Skin of body (tissue), 2 donors: ENCODE measurements around the gene PCSK4. TPM values are rescaled to one million over a fixed set of nuclear protein-coding genes. Genes with fewer than 3 reads are reported as not detected.
"Not testable (repeated sequence)": the region's sequence is repeated elsewhere in the genome, so short reads cannot be mapped to it uniquely, and the experiment has no call there.

Experiments used
- DNase-seq: peaks from one replicate; lab custom pipeline; 2025; lab: John Stamatoyannopoulos, UW
- total RNA-seq: library from RNA; depleted of rRNA; stranded (reverse); fragments of >200 nt; gene quantifications from one replicate; pipeline ENCODE4 v1.2.3, GENCODE V29; 2014

Gene PCSK4
- total RNA-seq: 0.59 TPM

DNA sequence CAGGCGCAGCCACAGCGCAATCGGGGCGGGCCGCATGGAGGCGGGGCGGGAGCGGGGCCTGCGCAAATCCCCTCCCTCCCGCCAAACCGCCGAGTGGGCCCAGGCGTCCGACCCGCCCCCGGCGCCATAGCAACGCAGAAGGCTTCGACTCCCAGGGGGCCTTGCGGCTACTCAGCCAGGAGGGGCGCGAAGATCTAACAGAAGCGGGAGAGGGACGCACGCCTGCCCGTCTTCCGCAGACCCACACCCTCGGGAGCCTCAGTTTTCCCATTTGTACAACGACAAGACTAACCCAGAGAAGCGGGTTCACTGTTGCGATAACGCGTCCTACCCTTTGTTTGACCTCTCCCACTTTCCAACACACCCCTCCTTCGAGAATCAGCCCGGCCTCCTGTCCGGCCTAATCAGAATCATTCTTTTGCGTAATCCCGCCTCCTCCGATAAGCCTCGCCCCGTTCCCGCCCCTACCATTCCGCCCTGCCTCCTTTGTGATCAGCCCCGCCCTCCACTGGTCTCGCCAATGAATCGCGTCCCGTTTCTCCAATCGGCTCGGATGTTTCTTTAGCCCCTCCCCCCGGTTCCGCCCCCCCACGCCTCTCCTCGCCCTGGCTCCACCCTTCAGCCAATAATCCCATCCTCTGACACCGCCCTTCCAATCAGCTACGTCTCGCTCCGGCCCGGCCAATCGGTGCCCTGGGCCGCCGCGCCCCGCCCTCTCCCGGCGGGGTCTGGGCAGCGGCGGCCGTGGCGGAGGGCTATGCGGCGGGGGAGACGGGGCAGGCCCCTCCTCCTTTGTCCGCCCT is at the start of gene PCSK4:
Gene PCSK4 (minus strand): TSS at position 40 of the 803 bp plus-strand sequence. CDS start 4 bp downstream, at position 36.
- DNase-seq: peak; percentile 100

DNA sequence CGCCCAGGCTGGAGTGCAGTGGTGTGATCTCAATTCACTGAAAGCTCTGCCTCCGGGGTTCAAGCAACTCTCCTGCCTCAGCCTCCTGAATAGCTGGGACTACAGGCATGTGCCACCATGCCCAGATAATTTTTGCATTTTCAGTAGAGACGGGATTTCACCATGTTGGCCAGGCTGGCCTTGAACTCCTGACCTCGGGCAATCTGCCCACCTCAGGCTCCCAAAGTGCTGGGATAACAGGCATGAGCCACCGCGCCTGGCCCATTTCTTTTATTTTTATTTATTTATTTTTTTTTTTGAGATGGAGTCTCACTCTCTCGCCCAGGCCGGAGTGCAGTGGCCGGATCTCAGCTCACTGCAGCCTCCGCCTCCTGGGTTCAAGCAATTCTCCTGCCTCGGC is 49.6 kb upstream of the PCSK4 start:
- not testable (repeated sequence) for DNase-seq

DNA sequence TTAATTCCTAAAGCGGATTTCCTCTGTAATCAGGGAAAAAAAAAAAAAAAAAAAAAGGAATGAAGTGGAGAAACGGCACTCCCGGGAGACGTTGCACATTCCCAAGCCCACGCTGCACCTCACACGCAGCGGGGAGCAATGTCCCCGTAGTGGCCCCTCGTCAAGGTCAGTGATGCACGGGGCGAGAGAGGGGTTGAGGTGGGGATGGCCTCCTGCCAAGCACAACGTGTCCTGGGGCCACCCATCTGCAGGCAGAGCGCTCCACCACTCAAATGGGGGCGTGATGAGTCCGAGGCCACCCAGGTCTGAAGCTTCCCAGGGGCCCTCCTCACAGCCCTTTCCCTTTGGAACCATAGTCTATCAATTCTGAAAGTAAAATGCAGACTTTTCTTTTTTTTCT is 48.8 kb upstream of the PCSK4 start:
- no peak for DNase-seq

DNA sequence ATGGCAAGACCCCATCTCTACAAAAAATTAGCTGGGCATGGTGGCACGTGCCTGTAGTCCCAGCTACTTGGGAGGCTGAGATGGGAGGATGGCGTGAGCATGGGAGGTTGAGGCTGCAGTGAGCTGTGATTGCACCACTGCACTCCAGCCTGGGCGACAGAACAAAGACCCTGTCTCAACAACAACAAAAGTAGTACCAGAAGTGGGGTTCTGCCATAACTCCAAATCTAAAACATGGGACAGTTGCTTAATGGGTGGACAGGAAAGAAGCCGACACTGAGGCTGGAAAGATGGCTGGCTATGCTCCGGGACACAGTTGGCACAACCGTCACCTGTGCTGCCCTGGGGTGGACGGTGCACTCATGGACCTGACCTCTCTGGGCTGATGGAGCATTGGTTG is 45.5 kb upstream of the PCSK4 start:
- DNase-seq: not testable (repeated sequence)

DNA sequence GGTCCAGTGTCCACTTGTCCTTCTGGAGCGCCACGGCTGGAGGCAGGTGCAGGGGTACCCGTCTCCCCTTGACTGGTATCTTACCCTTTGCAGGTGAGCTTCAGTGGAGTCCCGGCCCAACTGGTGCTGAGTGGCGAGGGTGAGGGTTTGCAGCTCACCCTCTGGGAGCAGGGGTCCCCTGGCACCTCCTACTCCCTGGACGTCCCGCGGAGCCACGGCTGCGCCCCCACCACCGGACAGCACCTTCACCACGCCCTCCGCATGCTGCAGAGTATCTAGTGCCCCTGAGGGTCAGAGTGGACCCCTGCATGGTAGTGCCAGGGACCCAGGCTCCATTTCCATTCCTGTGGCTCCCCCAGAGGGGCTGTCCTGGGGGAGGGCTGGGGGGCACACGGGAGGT is 44.8 kb upstream of the PCSK4 start:
- no peak for DNase-seq

DNA sequence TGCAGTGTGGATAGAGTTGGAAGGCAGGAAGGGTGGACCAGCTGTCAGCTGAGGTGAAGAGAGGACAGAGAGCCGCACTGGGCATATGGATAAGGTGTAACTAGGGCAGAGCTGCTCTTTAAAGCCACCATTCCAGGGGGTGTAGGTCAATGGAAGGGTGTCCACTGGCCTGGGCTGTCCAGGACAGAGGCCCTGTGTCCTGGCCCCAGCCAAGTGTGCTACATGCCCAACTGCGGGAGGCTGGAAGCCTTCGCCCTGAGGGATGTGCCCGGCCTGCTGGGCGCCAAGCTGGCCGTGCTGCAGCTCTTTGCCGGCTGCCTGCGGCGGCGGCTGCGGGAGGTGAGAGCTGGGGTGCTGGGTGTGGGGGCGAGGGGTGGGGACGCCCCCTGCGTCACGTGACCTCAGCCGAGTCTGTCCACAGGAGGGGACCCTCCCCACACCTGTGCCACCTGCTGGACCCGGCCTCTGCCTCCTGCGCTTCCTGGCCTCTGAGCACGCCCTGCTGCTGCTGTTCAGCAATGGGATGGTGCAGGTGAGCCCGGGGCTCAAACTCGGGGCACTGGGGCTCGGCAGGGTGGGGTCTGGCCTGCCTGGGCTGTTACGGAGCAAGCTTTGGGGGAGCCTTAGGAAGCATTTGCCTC is 43.5 kb upstream of the PCSK4 start:
- DNase-seq: no peak

GRCh38 chr19:1532003-1532402 is 41.9 kb upstream of the PCSK4 start:
- no peak for DNase-seq

- DNase-seq: no peak
These were observed 41.4 kb upstream of the PCSK4 start for GRCh38 chr19:1531587-1531986.

- DNase-seq: not testable (repeated sequence)
These were observed 40.7 kb upstream of the PCSK4 start for GRCh38 chr19:1530856-1531255.

DNA sequence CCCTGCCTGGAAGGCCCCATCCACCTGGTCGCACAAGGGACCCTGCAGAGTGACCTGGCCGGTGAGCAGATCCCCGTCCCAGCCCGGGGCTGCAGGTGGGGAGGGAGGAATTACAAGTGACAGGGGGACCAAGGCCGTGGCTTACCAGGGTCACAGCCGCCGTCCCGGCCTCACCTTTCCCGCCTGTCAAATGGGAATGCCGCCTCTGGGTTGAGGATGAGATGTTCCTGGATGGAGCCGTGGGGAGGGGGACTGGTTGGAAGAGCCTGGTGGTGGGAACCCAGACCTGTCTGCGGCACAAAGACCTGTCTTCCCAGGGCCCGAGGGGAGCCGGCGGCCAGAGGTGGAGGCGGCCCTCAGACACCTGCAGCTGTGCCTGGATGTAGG is 39.3 kb upstream of the PCSK4 start:
- DNase-seq: no peak

DNA sequence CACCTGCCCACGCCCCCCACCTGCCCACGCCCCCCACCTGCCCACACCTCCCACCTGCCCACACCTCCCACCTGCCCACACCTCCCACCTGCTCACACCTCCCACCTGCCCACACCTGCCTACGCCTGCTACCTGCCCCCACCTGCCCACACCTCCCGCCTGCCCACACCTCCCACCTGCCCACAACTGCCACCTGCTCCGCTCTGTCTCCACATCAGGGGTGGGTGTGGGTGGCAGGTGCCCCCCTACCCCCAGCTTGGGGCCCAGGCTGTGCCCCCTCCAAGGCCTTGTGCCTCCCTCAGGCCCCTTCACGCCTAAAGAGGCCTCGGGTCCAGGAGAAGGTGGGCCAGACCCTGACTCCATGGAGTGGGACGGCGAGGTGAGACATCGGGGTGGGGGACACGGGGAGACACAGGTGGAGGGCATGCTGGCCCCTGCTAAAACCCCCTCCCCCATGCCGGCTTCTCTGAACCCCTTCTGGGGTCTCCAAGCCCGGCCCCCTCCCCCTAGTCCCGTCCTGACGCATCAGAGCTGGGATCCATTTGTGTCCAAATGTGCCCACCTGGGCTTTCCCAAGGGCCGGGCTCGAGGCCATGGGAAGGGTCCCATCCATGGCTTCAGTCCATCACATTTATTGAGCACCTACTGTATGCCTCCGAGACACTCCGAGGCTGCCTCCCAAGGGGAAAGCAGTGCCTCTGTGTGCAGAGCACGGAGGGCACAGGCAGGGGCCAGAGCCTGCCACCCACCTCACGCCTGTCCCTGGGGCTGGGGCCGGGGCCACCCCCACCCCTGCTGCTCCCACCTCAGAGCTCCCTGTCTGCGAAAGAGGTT is 38.7 kb upstream of the PCSK4 start:
- DNase-seq: no peak

GRCh38 chr19:1527650-1528309 is 37.6 kb upstream of the PCSK4 start:
- DNase-seq: no peak

DNA sequence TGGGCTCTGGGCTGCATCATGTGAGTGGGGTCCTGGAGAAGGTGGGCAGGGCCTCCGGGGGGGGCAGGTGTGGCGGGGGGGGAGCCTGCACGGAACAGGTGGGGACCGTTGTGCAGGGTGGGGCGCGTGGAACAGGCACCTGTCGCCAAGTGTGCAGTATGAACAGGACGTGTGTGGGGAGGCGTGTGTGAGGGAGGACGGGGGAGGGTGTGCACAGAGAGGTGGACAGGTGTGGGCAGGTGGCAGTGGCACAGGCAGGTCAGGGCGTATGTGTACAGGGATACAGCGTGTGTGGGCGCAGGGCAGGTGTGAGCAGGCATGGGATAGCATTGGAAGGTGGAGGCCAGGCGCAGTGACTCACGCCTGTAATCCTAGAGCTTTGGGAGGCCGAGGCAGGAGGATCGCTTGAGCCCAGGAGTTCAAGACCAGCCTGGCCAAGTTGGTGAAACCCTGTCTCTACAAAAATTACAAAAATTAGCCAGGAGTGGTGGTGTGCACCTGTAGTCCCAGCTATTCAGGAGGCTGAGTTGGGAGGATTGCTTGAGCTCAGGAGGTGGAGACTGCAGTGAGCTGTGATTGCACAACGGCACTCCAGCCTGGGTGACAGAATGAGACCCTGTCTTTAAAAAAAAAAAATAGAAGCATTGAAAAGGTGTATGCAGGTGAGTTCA is 37.0 kb upstream of the PCSK4 start:
- no peak for DNase-seq

- DNase-seq: no peak
These were observed 36.1 kb upstream of the PCSK4 start for GRCh38 chr19:1526066-1526778.

GRCh38 chr19:1525343-1525742 is 35.2 kb upstream of the PCSK4 start:
- no peak for DNase-seq

- no peak for DNase-seq
These were observed 34.8 kb upstream of the PCSK4 start for GRCh38 chr19:1524972-1525325.

DNA sequence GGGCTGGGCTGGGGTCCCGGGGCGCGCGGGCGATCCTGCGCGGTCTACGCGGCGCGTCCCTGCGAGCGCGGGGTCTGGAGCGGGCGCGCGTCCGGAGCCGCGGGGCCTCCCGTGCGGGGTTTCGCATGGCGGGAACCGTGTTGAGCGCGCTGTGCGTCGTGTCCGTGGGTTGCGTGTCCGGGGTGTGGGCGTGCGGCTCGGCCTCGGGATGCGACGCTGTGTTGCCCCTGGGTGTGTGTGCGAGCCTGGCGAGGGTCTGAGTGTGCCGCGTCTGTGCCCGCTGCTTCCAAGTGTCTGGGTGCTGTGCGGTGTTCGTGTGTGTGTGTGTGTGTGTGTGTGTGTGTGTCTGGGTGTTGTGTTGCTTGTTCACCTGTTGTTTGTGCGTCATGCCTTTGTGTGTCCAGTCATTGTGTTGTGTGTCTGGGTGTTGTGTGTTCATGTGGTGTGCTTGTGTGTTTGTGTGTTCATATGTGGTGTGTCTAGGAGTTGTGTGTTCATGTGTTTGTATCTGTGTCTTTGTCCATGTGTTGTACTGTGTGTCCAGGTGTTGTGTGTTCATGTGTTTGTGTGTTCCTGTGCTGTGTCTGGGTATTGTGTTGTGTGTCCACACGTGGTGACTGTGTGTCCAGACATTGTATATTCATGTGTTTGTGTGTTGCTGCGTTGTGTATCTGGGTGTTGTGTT is 34.3 kb upstream of the PCSK4 start:
- no peak for DNase-seq

DNA sequence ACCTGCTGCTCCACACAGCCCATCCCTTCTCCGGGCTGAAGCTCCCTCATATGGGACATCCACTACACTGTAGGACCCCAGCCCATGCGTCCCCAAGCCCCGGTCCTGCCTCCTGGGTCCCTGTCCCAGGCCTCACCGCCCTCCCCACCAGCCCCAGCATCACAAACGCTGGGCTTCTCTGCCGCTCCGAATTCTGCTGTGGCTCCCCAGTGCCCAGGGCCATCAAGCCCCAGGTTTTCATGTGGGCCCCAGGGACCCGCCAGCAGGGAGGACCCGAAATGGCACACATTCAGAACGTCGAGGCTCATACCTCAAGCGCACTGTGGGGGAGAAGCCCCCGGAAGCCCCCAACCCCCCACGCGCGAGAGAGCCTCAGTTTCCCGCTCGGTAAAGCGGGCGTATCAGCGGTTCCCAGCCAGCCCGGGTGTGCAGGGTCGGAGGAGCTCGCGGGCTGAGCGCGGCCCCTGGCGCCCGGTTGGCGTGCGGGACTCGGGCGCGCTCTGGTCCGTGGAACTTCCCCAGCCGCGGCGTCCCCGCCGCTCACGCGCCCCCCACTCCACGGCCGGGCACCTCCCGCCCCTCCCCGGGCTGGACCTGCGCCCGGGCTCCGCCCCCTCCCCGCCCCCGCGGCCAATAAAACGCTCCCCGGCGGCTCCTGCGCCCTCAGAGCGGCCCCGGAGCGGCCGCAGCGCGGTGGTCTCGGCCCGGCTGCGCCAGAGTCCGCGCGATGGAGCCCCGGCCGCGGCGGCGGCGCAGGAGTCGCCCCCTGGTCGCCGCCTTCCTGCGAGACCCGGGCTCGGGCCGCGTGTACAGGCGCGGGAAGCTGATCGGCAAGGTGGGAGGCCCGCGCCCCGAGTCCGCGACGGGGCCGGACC is 33.5 kb upstream of the PCSK4 start, which contains the start of gene PLK5:
Gene PLK5 (plus strand): TSS at position 666 of the 875 bp plus-strand sequence. CDS start 2,920 bp downstream, outside the sequence.
- no peak for DNase-seq

DNA sequence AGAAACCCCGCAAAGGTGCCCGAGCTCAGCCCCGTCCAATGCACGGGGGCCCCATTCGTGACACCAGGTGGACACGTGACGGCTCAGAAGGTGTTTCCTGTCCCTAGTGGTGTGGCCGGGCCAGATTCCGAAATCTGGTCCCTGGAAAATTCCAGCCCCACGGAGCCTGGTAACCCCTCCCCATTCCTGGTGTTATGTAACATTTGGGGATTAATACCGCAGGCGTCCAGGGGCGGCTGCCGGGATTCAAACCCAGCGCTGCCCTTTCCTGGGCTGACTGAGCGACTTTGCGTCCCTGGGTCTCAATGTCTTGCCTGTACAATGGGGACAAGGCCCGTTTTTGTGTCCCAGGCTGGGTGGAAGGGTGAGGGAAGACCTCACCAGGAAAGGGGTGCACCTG is 32.7 kb upstream of the PCSK4 start:
- DNase-seq: no peak
